HG02938 (cell line): ENCODE results near the gene TRIM34.
"Not testable (repeated sequence)": the region's sequence is repeated elsewhere in the genome, so short reads cannot be mapped to it uniquely, and the experiment has no call there.

Experiments used
- ATAC-seq: cut with Tn5 transposase; IDR thresholded peaks from one replicate; pipeline ENCODE4 v1.9.1; 2021; ENCODE audit warnings: mild to moderate bottlenecking, moderate library complexity; ENCODE audit not compliant: unreplicated experiment

The TRIM34 gene, protein sequence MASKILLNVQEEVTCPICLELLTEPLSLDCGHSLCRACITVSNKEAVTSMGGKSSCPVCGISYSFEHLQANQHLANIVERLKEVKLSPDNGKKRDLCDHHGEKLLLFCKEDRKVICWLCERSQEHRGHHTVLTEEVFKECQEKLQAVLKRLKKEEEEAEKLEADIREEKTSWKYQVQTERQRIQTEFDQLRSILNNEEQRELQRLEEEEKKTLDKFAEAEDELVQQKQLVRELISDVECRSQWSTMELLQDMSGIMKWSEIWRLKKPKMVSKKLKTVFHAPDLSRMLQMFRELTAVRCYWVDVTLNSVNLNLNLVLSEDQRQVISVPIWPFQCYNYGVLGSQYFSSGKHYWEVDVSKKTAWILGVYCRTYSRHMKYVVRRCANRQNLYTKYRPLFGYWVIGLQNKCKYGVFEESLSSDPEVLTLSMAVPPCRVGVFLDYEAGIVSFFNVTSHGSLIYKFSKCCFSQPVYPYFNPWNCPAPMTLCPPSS

DNA sequence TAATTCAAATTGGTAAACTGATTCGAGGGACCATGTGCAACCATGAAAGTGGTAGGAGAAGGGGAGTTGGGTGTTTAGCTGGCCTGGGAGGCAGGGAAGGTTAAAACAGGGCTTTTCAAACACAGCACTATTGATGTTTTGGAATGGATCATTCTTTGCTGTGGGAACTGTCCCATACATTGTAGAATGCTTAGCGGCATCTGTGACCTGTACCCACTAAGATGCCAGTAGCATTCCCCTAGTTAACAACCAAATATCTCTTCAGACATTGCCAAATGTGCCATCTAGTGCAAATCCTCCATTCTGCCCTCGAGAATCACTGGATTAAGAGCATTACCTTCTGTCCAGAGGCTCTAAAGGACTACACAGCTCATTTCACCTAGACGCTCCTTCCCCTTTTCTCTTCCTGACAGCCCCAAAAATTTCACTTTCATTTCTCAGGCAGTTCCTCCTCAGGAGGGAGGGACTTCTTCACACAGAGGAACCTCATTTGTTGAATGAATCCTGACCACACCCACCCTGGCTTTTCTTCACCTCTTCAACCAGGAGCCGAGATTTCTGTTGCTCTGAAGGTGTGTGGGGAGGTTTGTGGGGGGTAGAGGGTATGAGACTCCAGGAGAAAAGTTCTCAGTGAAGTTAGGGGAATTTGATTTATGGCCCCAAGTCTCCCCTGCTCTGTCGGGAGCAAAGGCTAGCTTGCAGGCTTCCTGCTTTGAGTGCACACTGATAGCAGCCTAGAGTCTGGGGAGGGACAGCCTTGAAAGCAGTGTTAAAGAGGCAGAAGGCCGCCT lies at the start of gene TRIM34:
TSS of gene TRIM34 (plus strand) at position 513 of the 791 bp plus-strand sequence. CDS start 7,331 bp downstream, outside the sequence.
- ATAC-seq: peak; percentile 98

GRCh38 chr11:5575152-5575551 lies 49.6 kb upstream of the TRIM34 start:
- no peak for ATAC-seq

- no peak for ATAC-seq
These were observed 47.7 kb upstream of the TRIM34 start for GRCh38 chr11:5577101-5577500.

DNA sequence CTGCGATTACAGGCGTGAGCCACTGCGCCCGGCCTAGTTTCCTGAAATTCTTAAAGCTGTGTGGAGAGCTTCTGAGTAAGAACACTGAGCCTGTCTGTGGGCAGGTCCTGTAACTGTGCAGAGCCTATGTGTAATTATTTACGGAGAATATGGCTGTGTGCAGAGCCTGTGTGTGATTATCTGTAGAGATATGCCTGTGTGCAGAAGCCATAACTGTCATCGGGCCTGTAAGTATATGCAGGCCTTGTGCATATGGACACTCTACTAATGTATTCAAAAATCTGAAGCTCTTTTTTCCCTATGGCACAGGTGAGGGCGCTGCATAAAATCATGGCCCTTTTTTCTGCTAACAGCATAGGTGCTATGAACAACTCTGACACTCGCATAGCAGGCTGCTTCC lies 44.2 kb upstream of the TRIM34 start, which contains the start of gene OR52B6:
TSS of gene OR52B6 (plus strand) at position 301 of the 400 bp plus-strand sequence. CDS start at position 301, 0 bp downstream.
- ATAC-seq: no peak

DNA sequence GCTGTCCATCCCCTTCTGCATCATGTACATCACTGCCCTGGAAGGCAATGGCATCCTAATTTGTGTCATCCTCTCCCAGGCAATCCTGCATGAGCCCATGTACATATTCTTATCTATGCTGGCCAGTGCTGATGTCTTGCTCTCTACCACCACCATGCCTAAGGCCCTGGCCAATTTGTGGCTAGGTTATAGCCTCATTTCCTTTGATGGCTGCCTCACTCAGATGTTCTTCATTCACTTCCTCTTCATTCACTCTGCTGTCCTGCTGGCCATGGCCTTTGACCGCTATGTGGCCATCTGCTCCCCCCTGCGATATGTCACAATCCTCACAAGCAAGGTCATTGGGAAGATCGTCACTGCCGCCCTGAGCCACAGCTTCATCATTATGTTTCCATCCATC lies 43.8 kb upstream of the TRIM34 start:
- no peak for ATAC-seq

DNA sequence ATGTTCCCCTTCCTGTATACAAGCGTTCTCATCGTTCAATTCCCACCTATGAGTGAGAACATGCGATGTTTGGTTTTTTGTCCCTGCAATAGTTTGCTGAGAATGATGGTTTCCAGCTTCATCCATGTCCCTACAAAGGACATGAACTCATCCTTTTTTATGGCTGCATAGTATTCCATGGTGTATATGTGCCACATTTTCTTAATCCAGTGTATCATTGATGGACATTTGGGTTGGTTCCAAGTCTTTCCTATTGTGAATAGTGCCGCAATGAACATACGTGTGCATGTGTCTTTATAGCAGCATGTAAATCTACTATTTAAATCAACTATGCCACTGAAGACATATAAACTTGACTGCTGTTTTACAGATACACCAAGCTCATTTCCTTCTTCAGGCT lies 40.3 kb upstream of the TRIM34 start:
- not testable (repeated sequence) for ATAC-seq

DNA sequence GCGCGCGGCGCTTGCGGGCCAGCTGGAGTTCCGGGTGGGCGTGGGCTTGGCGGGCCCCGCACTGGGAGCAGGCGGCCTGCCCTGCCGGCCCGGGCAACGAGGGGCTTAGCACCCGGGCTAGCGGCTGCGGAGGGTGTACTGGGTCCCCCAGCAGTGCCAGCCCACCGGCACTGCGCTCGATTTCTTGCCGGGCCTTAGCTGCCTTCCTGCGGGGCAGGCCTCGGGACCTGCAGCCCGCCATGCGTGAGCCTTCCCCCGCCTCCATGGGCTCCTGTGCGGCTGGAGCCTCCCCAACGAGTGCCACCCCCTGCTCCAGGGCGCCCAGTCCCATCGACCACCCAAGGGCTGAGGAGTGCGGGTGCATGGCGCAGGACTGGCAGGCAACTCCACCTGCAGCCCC lies 34.9 kb upstream of the TRIM34 start:
- ATAC-seq: not testable (repeated sequence)

DNA sequence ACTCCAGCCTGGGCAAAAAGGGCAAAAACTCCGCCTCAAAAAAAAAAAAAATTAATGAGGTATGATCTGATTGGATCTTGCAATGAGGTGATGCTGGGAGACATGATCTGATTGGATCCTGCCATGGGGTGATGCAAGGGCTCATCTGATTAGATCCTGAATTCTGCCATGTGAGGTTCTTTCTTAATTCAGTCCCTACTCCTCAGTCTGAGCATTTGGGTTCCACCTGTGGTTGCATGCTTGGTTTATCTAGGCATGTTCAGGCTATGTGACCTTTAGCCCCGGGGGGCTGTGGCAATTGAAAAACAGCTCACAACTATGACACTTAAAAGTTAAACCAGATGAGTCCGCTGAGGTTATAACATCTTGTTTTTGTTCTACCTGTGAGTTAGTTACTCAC lies 33.2 kb upstream of the TRIM34 start:
- ATAC-seq: no peak

GRCh38 chr11:5592615-5593014 lies 32.2 kb upstream of the TRIM34 start:
- no peak for ATAC-seq

- ATAC-seq: no peak
These were observed 31.7 kb upstream of the TRIM34 start for GRCh38 chr11:5593146-5593545.

- ATAC-seq: peak; percentile 49
These were observed 28.1 kb upstream of the TRIM34 start, which contains the start of gene TRIM6 for GRCh38 chr11:5596607-5597201. Gene TRIM6 (plus strand): TSS chr11:5596637. CDS start chr11:5596898, 261 bp downstream.

- no peak for ATAC-seq
These were observed 26.8 kb upstream of the TRIM34 start for GRCh38 chr11:5597953-5598352.

DNA sequence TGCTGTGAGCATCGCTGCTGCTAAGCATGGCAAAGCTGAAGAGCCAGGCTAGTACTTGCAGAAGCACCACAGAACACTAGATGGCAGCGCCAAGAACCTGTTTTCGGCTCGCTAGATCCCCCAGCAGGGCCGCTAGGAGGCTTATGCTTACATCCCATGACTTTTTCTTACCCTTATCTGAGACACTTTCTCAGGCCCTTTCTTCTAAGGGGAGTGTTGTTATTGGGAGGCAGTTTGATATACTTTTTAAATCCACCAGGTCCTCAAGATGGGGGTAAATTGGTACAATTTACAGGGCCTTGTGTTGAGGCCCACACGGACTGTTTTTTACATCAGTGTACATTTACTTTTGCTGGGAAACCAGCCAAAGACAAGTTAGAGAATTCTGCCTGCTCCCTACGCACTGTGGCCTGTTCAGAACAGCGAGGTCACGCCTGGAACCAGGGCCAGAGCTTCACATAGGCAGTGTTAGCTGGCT lies 24.4 kb upstream of the TRIM34 start:
- peak; percentile 90 for ATAC-seq

GRCh38 chr11:5602791-5603190 lies 22.0 kb upstream of the TRIM34 start:
- ATAC-seq: not testable (repeated sequence)

- ATAC-seq: no peak
These were observed 21.5 kb upstream of the TRIM34 start for GRCh38 chr11:5603326-5603725.

- ATAC-seq: no peak
These were observed 19.9 kb upstream of the TRIM34 start for GRCh38 chr11:5604896-5605295.

- no peak for ATAC-seq
These were observed 19.0 kb upstream of the TRIM34 start for GRCh38 chr11:5605849-5606248.

- ATAC-seq: no peak
These were observed 16.0 kb upstream of the TRIM34 start for GRCh38 chr11:5608808-5609207.

GRCh38 chr11:5610446-5610845 lies 14.4 kb upstream of the TRIM34 start:
- no peak for ATAC-seq

- ATAC-seq: no peak
These were observed 13.2 kb upstream of the TRIM34 start for GRCh38 chr11:5611627-5612026.

DNA sequence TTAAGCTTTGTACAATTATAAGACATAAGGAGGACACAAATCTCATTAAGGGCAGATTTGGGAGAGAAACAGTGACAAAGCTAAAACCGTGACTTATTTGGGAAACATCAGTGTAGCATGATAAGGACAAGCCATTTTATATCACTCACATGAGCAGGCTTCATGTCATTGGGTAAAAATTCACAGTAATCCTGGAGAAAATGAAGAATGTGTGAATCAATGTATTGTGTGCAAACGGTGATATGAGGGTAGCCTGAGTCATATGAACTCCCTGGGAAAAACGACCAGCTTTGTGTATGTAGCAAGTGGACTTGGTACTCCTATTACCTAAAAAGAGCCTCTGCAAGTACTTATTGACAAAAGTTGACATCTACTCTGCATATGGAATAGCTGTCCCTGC lies 6.0 kb upstream of the TRIM34 start:
- ATAC-seq: no peak
